Mesothelial cell of epicardium (in vitro differentiated cells): ENCODE measurements around the gene NCMAP. TPM values are rescaled to one million over a fixed set of nuclear protein-coding genes. Genes with fewer than 3 reads are reported as not detected.
"Not testable (repeated sequence)": the region's sequence is repeated elsewhere in the genome, so short reads cannot be mapped to it uniquely, and the experiment has no call there.

ENCODE experiments used
- DNase-seq, 2 experiments: peaks; one replicate each; pipeline ENCODE4 v3.0.0; 2021; ENCODE audit warnings: low spot score in 2 of 2; ENCODE audit not compliant: unreplicated experiment in 2 of 2
- H3K27ac Mint-ChIP-seq: 2 replicates; pipeline ENCODE4 v1.8.0; 2021; ENCODE audit warnings: mixed read lengths
- H3K27me3 Mint-ChIP-seq: 2 replicates; pipeline ENCODE4 v1.8.0; 2021; ENCODE audit warnings: low read depth, mixed read lengths
- H3K36me3 Mint-ChIP-seq: 2 replicates; pipeline ENCODE4 v1.8.0; 2021; ENCODE audit warnings: mixed read lengths
- H3K4me1 Mint-ChIP-seq: 2 replicates; pipeline ENCODE4 v1.8.0; 2021; ENCODE audit warnings: mixed read lengths
- H3K4me3 Mint-ChIP-seq: 2 replicates; pipeline ENCODE4 v1.8.0; 2021; ENCODE audit warnings: mild to moderate bottlenecking, moderate library complexity, mixed read lengths
- H3K9me3 Mint-ChIP-seq: 2 replicates; pipeline ENCODE4 v1.8.0; 2021; ENCODE audit warnings: mixed read lengths
- total RNA-seq: library from RNA; stranded (reverse); gene quantifications from 3 replicates; pipeline ENCODE4 v1.2.1, GENCODE V29; 2021
- TF ChIP-seq, protein P1 (sequence below): fragments of 200-600 bp; sonication (generic); IDR thresholded peaks from one replicate; pipeline ENCODE4 v1.5.0; 2021; ENCODE audit warnings: antibody characterized with exemption; ENCODE audit not compliant: unreplicated experiment

Gene NCMAP
- total RNA-seq, 1 donor from 2014 or later, result 0.31 TPM

DNA sequence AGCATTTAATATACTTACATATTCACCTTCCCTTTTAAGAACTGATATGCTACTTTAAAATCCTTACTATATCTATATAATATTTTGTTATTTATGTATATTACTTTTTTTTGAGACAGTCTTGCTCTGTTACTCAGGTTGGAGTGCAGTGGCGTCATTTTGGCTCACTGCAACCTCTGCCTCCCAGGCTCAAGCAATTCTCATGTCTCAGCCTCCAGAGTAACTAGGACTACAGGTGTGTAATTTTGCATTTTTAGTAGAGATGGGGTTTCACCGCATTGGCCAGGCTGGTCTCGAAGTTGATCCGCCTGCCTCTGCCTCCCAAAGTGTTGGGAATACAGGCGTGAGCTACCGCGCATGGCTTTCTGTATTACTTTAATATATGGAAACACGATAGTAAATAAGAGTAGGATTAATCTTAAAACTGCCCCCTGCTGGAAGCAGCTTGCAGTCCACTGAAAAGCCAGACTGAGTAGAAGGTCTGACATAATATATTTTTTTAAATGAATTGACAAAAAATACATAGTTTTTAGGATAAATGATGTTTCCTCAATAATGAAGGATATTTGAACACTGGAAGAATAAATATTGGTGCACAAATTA, 28.8 kb upstream of the NCMAP start:
- H3K4me1 Mint-ChIP-seq, result peaks cover 9% of the 10 kb centered on the region
- no peaks in the 10 kb centered on the region for H3K36me3 Mint-ChIP-seq
- no peaks in the 10 kb centered on the region for H3K27me3 Mint-ChIP-seq
- no peak for DNase-seq
- no peak overlapping the region for H3K27ac Mint-ChIP-seq
- no peaks in the 10 kb centered on the region for H3K9me3 Mint-ChIP-seq
- no peak overlapping the region for H3K4me3 Mint-ChIP-seq
- TF ChIP-seq, protein P1, sequence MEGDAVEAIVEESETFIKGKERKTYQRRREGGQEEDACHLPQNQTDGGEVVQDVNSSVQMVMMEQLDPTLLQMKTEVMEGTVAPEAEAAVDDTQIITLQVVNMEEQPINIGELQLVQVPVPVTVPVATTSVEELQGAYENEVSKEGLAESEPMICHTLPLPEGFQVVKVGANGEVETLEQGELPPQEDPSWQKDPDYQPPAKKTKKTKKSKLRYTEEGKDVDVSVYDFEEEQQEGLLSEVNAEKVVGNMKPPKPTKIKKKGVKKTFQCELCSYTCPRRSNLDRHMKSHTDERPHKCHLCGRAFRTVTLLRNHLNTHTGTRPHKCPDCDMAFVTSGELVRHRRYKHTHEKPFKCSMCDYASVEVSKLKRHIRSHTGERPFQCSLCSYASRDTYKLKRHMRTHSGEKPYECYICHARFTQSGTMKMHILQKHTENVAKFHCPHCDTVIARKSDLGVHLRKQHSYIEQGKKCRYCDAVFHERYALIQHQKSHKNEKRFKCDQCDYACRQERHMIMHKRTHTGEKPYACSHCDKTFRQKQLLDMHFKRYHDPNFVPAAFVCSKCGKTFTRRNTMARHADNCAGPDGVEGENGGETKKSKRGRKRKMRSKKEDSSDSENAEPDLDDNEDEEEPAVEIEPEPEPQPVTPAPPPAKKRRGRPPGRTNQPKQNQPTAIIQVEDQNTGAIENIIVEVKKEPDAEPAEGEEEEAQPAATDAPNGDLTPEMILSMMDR, result peak; percentile 31

DNA sequence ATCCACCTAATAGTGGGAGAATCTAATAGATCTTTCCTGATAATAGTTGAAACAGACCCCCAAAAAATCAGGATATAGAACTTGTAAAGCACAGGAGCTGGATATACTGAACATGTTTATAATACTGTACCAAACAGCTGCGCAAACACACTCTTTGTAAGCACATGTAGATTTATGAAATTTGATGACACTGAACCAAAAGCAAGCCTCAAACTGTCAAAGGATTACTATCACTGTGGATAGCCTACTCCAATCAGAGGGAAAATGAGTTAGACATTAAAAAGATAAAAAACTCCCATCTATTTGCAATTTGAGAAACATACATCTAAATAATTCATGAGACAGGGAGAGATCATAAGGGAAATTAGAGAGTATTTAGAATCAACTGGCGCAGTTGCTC, 27.1 kb upstream of the NCMAP start:
- Mint-ChIP-seq H3K4me1 (peaks cover 9% of the 10 kb centered on the region), H3K4me3 (no peak overlapping the region), H3K9me3 (no peaks in the 10 kb centered on the region), H3K27me3 (no peaks in the 10 kb centered on the region), H3K36me3 (peaks cover 4% of the 10 kb centered on the region), H3K27ac (no peak overlapping the region)
- TF ChIP-seq, protein P1, result no peak
- DNase-seq, result no peak

DNA sequence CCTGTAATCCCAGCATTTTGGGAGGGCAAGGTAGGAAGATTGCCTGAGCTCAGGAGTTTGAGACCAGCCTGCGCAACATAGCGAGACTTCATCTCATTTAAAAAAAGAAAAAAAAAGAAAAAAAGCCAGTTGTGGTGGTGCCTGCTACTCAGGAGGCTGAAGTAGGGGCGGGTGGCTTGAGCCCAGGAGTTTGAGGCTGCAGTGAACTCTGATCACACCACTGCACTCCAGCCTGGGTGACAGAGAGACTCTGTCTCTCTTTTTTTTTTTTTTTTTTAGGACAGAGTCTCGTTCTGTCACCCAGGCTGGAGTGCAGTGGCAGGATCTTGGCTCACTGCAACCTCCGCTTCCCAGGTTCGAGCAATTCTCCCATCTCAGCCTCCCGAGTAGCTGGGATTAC, 26.6 kb upstream of the NCMAP start:
- not testable (repeated sequence) for H3K27ac Mint-ChIP-seq, DNase-seq, H3K9me3 Mint-ChIP-seq, H3K4me1 Mint-ChIP-seq, H3K27me3 Mint-ChIP-seq, H3K4me3 Mint-ChIP-seq, H3K36me3 Mint-ChIP-seq

DNA sequence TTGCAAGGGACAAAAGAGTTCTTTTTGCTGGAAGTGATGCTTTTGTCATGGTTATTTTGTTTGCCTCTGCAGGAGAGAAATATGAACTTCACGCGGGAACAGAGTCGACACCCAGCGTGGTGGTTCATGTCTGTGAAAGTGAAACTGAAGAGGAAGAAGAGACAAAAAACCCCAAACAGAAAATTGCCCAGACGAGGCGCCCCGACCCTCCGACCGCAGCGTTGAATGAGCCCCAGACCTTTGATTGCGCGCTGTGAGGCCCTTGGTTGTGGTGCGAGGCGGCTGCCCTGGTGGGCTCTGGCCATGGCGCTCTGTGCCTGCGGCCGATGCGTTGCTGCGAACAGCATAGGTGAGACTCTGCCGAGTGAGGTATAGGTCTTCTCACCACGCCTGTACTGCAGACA, 20.9 kb upstream of the NCMAP start:
- H3K27me3 Mint-ChIP-seq, result no peaks in the 10 kb centered on the region
- H3K27ac Mint-ChIP-seq, result no peak overlapping the region
- TF ChIP-seq, protein P1, result no peak
- H3K9me3 Mint-ChIP-seq, result no peaks in the 10 kb centered on the region
- H3K4me3 Mint-ChIP-seq, result no peak overlapping the region
- peaks cover 15% of the 10 kb centered on the region for H3K4me1 Mint-ChIP-seq
- DNase-seq, result no peak
- H3K36me3 Mint-ChIP-seq, result peaks cover 7% of the 10 kb centered on the region

DNA sequence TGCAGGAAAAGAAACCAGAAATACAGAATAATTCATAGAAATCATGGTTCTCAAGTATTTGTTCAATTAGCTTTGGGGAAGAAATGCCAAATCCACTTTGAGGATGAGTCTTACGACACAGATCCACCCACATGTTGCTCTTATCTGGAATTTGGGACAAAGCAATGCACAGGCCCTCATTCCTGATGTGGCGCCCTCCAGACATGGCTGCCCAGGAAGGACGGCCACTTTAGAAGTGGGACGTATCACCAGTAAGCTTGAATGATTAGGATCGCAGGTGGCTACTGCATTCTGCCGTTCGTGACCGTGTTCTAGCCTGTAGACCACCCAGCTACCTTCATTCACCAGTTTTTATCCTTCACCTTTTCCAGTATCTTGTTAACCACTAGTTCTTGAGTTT, 20.1 kb upstream of the NCMAP start:
- no peaks in the 10 kb centered on the region for H3K9me3 Mint-ChIP-seq
- H3K36me3 Mint-ChIP-seq, result peaks cover 7% of the 10 kb centered on the region
- no peak for DNase-seq
- no peak overlapping the region for H3K4me3 Mint-ChIP-seq
- TF ChIP-seq, protein P1, result no peak
- H3K27me3 Mint-ChIP-seq, result no peaks in the 10 kb centered on the region
- no peak overlapping the region for H3K27ac Mint-ChIP-seq
- H3K4me1 Mint-ChIP-seq, result peaks cover 22% of the 10 kb centered on the region

DNA sequence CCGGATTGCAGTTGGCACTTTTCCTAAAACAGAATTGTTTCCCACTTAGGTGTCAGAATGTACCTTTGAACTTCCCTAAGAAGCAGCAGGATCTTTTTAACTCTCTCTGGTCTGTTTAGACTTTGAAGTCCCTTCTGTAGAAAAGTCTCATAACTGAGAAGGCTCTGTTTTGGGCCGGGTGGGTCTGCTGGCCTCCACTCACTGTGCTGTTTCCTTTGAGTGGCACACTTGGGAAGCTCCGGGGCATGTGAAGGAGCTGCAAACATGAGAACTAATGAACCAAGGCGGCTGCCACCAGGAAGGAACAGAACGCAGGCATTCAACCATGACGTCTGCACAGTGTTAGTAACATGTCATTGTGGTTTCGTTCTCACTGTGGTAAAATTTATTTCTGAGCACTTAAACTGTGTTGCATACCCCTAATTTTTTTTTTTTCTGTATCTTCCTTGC, 19.5 kb upstream of the NCMAP start:
- H3K4me1 Mint-ChIP-seq, result peaks cover 29% of the 10 kb centered on the region
- H3K36me3 Mint-ChIP-seq, result peaks cover 7% of the 10 kb centered on the region
- TF ChIP-seq, protein P1, result no peak
- no peak overlapping the region for H3K4me3 Mint-ChIP-seq
- no peak for DNase-seq
- H3K9me3 Mint-ChIP-seq, result no peaks in the 10 kb centered on the region
- H3K27ac Mint-ChIP-seq, result peak overlapping the region; percentile 57
- H3K27me3 Mint-ChIP-seq, result no peaks in the 10 kb centered on the region
